H1 (cell line): Measurements from ENCODE around the gene SNX15. TPM values are rescaled to one million over a fixed set of nuclear protein-coding genes. Genes with fewer than 3 reads are reported as not detected.
"Not testable (repeated sequence)": the region's sequence is repeated elsewhere in the genome, so short reads cannot be mapped to it uniquely, and the experiment has no call there.

Experiments used
- CTCF ChIA-PET: fragments of 300-600 bp; sonication (Branson Sonifier 250); formaldehyde crosslinking; loops from one replicate; lab custom pipeline; 2021; ENCODE audit not compliant: partially characterized antibody; lab: Charles Lee
- POLR2A ChIA-PET: fragments of 300-600 bp; sonication (Branson Sonifier 250); formaldehyde crosslinking; loops from one replicate; lab custom pipeline; 2021; ENCODE audit warnings: inconsistent platforms; ENCODE audit not compliant: partially characterized antibody; lab: Charles Lee
- DNase-seq, 2 experiments: peaks; one replicate each; pipeline versions ENCODE4 v3.0.0 to v3.0.0-alpha.2; 2010 to 2022; ENCODE audit warnings: low spot score in 2 of 2, low read depth in 1 of 2, mixed read lengths in 1 of 2
- FAIRE-seq: peaks from 2 replicates; lab custom pipeline; 2011; peaks lifted over from hg19 to GRCh38; lab: Jason Lieb, UNC
- H2AFZ ChIP-seq: 2 replicates; pipeline ENCODE4 v1.8.1; 2012; ENCODE audit warnings: low read length, inconsistent platforms
- H2AK5ac ChIP-seq: 2 replicates; pipeline ENCODE4 v1.6.1; 2013; ENCODE audit warnings: low read depth, low read length
- H2BK120ac ChIP-seq: replicated peaks from 2 replicates; pipeline ENCODE3; 2013; ENCODE audit warnings: low read depth, low read length, inconsistent platforms
- H2BK12ac ChIP-seq: 2 replicates; pipeline ENCODE4 v1.6.1; 2013; ENCODE audit warnings: low read depth, low read length
- H2BK15ac ChIP-seq: 2 replicates; pipeline ENCODE4 v1.6.1; 2013; ENCODE audit warnings: low read length
- H2BK20ac ChIP-seq: 2 replicates; pipeline ENCODE4 v1.6.1; 2013; ENCODE audit warnings: low read length
- H2BK5ac ChIP-seq: 2 replicates; pipeline ENCODE4 v1.6.1; 2013; ENCODE audit warnings: low read depth, low read length
- H3K14ac ChIP-seq: 2 replicates; pipeline ENCODE4 v1.6.1; 2013; ENCODE audit warnings: inconsistent platforms; ENCODE audit not compliant: insufficient read length
- H3K18ac ChIP-seq: 2 replicates; pipeline ENCODE4 v1.6.1; 2013; ENCODE audit warnings: low read length; ENCODE audit errors: extremely low read depth
- H3K23ac ChIP-seq: 2 replicates; pipeline ENCODE4 v1.6.1; 2013; ENCODE audit warnings: inconsistent platforms; ENCODE audit not compliant: insufficient read length
- H3K23me2 ChIP-seq: 2 replicates; pipeline ENCODE4 v1.6.1; 2013; ENCODE audit warnings: low read depth, low read length
- H3K27ac ChIP-seq: 2 replicates; pipeline ENCODE4 v1.6.1; 2011; ENCODE audit warnings: low read depth, low read length, inconsistent platforms
- H3K27me3 ChIP-seq, 4 experiments: replicated peaks in 1 of 4; 1 replicate in 1 of 4; 2 replicates in 3 of 4; pipeline versions ENCODE4 v1.6.1 to v1.8.1; 2011 to 2013; ENCODE audit warnings: low read length in 3 of 4, mild to moderate bottlenecking in 3 of 4, inconsistent platforms in 2 of 4, mixed read lengths in 2 of 4, moderate library complexity in 1 of 4; ENCODE audit not compliant: control insufficient read depth in 3 of 4, insufficient read depth in 3 of 4; ENCODE audit errors: extremely low read depth in 1 of 4
- H3K36me3 ChIP-seq, 4 experiments: 2 replicates each; pipeline versions ENCODE4 v1.6.1 to v1.8.1; 2011 to 2013; ENCODE audit warnings: mild to moderate bottlenecking in 4 of 4, low read length in 3 of 4, moderate library complexity in 2 of 4, control low read depth in 1 of 4, inconsistent platforms in 1 of 4; ENCODE audit not compliant: insufficient read depth in 4 of 4, control insufficient read depth in 2 of 4
- H3K4ac ChIP-seq: replicated peaks from 2 replicates; pipeline ENCODE3; 2013; ENCODE audit warnings: low read length, low read depth, mixed read lengths, inconsistent platforms; ENCODE audit not compliant: insufficient read length
- H3K4me1 ChIP-seq, 4 experiments: replicated peaks in 1 of 4; 1 replicate in 1 of 4; 2 replicates in 3 of 4; pipeline versions ENCODE4 v1.6.1 to v1.8.1; 2011 to 2013; ENCODE audit warnings: low read length in 3 of 4, inconsistent platforms in 2 of 4, mixed read lengths in 1 of 4; ENCODE audit not compliant: insufficient read depth in 4 of 4, control insufficient read depth in 3 of 4
- H3K4me2 ChIP-seq, 2 experiments: 2 replicates each; pipeline versions ENCODE4 v1.6.1 to v1.8.1; 2011 to 2013; ENCODE audit warnings: low read depth in 2 of 2, low read length in 2 of 2, control low read depth in 1 of 2, inconsistent platforms in 1 of 2, mild to moderate bottlenecking in 1 of 2; ENCODE audit not compliant: insufficient read depth in 1 of 2
- H3K4me3 ChIP-seq, 4 experiments: fragments of 200-600, 300-600 bp in 1 of 4; sonication (generic), shearing (Covaris generic), sonication (Bioruptor Twin) in 1 of 4; 2 replicates each; pipeline versions ENCODE4 v1.5.1 to v1.8.1; 2011 to 2016; ENCODE audit warnings: low read length in 4 of 4, low read depth in 3 of 4, control low read depth in 2 of 4, inconsistent platforms in 2 of 4, mild to moderate bottlenecking in 2 of 4, mixed read lengths in 1 of 4, moderate library complexity in 1 of 4; ENCODE audit not compliant: insufficient read depth in 2 of 4; ENCODE audit errors: extremely low read depth in 1 of 4
- H3K56ac ChIP-seq: replicated peaks from 2 replicates; pipeline ENCODE3; 2013; ENCODE audit warnings: low read depth, mild to moderate bottlenecking, mixed read lengths, low read length, inconsistent platforms; ENCODE audit not compliant: insufficient read length
- H3K79me1 ChIP-seq: 2 replicates; pipeline ENCODE4 v1.6.1; 2013; ENCODE audit warnings: low read depth, low read length, control low read depth
- H3K79me2 ChIP-seq, 2 experiments: 2 replicates each; pipeline versions ENCODE4 v1.6.1 to v1.8.1; 2012 to 2013; ENCODE audit warnings: low read length in 2 of 2, mild to moderate bottlenecking in 2 of 2, inconsistent platforms in 1 of 2; ENCODE audit not compliant: insufficient read depth in 2 of 2, control insufficient read depth in 1 of 2
- H3K9ac ChIP-seq, 4 experiments: replicated peaks in 1 of 4; 1 replicate in 1 of 4; 2 replicates in 3 of 4; pipeline versions ENCODE4 v1.6.1 to v1.8.1; 2011 to 2013; ENCODE audit warnings: low read depth in 3 of 4, low read length in 3 of 4, control low read depth in 2 of 4, mild to moderate bottlenecking in 2 of 4, moderate library complexity in 2 of 4, inconsistent platforms in 1 of 4; ENCODE audit errors: extremely low read depth in 1 of 4
- H3K9me3 ChIP-seq, 2 experiments: 2 replicates each; pipeline versions ENCODE4 v1.6.1 to v1.8.1; 2012 to 2013; ENCODE audit warnings: mild to moderate bottlenecking in 2 of 2, moderate library complexity in 2 of 2, control low read depth in 1 of 2, inconsistent platforms in 1 of 2, low read depth in 1 of 2, low read length in 1 of 2, mixed read lengths in 1 of 2; ENCODE audit not compliant: insufficient read depth in 2 of 2
- H4K20me1 ChIP-seq, 2 experiments: replicated peaks in 1 of 2; 2 replicates each; pipeline versions ENCODE3 to v1.8.1; 2011 to 2013; ENCODE audit warnings: inconsistent platforms in 2 of 2, low read length in 2 of 2, mild to moderate bottlenecking in 1 of 2; ENCODE audit not compliant: insufficient read depth in 2 of 2, control insufficient read depth in 1 of 2
- H4K5ac ChIP-seq: 2 replicates; pipeline ENCODE4 v1.6.1; 2013; ENCODE audit warnings: low read length, low read depth, mixed read lengths, inconsistent platforms; ENCODE audit not compliant: insufficient read length
- H4K8ac ChIP-seq: 2 replicates; pipeline ENCODE4 v1.8.0; 2013; ENCODE audit warnings: mild to moderate bottlenecking, moderate library complexity, low read length, inconsistent platforms; ENCODE audit not compliant: insufficient read depth; ENCODE audit errors: extremely low read depth
- H4K91ac ChIP-seq: replicated peaks from 2 replicates; pipeline ENCODE3; 2013; ENCODE audit warnings: low read length, mixed read lengths, inconsistent platforms; ENCODE audit not compliant: insufficient read length
- WGBS, 2 experiments: shearing (Covaris generic) in 1 of 2; methylation state at CpG; one replicate each; pipeline versions ENCODE4 v1.1.6 to v1.1.7; 2013 to 2015; ENCODE audit warnings: low lambda C conversion rate in 2 of 2, mixed read lengths in 2 of 2, inconsistent platforms in 1 of 2, low coverage in 1 of 2, missing lambda C conversion rate in 1 of 2; ENCODE audit not compliant: insufficient replicate concordance in 2 of 2, insufficient coverage in 1 of 2, insufficient read length in 1 of 2; ENCODE audit errors: extremely low coverage in 1 of 2, missing lambda C conversion rate in 1 of 2; 5-methylcytosine and 5-hydroxymethylcytosine counted together
- polyA plus RNA-seq, 7 experiments: library from polyadenylated mRNA; depleted of rRNA in 3 of 7; stranded (reverse) in 5 of 7; unstranded in 2 of 7; fragments of >200 nt in 5 of 7; fragments of 200-250 nt in 2 of 7; gene quantifications; 1 replicate in 5 of 7; 2 replicates in 1 of 7; 4 replicates in 1 of 7; pipeline versions ENCODE4 v1.2.1 to v1.2.3, GENCODE V29; 2011 to 2013; ENCODE audit warnings: missing spikeins in 2 of 7, mixed read lengths in 2 of 7
- total RNA-seq: library from RNA; stranded (reverse); fragmentation: NEBNext Ultra II Directional; extraction: Animal tissue kit (Norgen Biotek cat#: 25700); gene quantifications from 2 replicates; pipeline ENCODE4 v1.2.1, GENCODE V29; 2021

Gene SNX15
- total and polyA plus RNA-seq, 2 of the 8 experiments (the other 6 are each of a cell fraction or from before 2014, with no cell fraction given) = 13.0 to 18.3 TPM

- not testable (repeated sequence) for H3K4ac ChIP-seq, DNase-seq, H3K27me3 ChIP-seq, H3K4me2 ChIP-seq, H3K36me3 ChIP-seq, H2BK5ac ChIP-seq, H3K27ac ChIP-seq, H4K8ac ChIP-seq, H3K4me1 ChIP-seq, H4K91ac ChIP-seq, H2BK15ac ChIP-seq, H2AFZ ChIP-seq, H2BK12ac ChIP-seq, H3K23me2 ChIP-seq, H3K79me1 ChIP-seq, H4K20me1 ChIP-seq, H2BK20ac ChIP-seq, H2BK120ac ChIP-seq, FAIRE-seq, H3K56ac ChIP-seq, H3K18ac ChIP-seq, H3K4me3 ChIP-seq, H3K9me3 ChIP-seq, H2AK5ac ChIP-seq, H3K14ac ChIP-seq, H3K23ac ChIP-seq, H3K9ac ChIP-seq, H3K79me2 ChIP-seq, H4K5ac ChIP-seq
- POLR2A ChIA-PET = interaction anchor here (0.8 to 1.3 kb wide), 2 partner anchors 10 to 221 kb away, joined by 3 read pairs; partner anchors contain the start of gene ARL2
- CTCF ChIA-PET = interaction anchor here (0.5 to 2.9 kb wide), 6 partner anchors 9 to 73 kb away, joined by 3 to 11 read pairs (median 6); partner anchors contain the start of genes ARL2 and GPHA2
- 79% methylated on average over 3 of the region's 3 CpGs; no CpG with 5 or more reads in 1 of the 2 experiments for WGBS, 2 experiments
Measured at GRCh38 chr11:65003968-65004367, 23.3 kb upstream of the SNX15 start.
